Caco-2 (cell line): ENCODE results near the gene LRRC8C. TPM values are rescaled to one million over a fixed set of nuclear protein-coding genes. Genes with fewer than 3 reads are reported as not detected.

Experiments used
- BruUV-seq: library from RNA; stranded (reverse); fragments of 400-500 nt; replicated peaks from 2 replicates; lab custom pipeline; 2021; lab: Mats Ljungman, UMichigan
- CTCF ChIA-PET: fragments of 300-600 bp; sonication (Branson Sonifier 250); formaldehyde crosslinking; loops from one replicate; lab custom pipeline; 2022; ENCODE audit warnings: antibody characterized with exemption; lab: Charles Lee
- POLR2A ChIA-PET: fragments of 300-600 bp; sonication (Branson Sonifier 250); formaldehyde crosslinking; loops from one replicate; lab custom pipeline; 2022; ENCODE audit warnings: antibody characterized with exemption; lab: Charles Lee
- DNase-seq, 2 experiments: peaks; one replicate each; pipeline versions ENCODE4 v3.0.0 to v3.0.0-alpha.2; 2020 to 2022
- H3K27me3 ChIP-seq: replicated peaks from 2 replicates; pipeline ENCODE4 v1.6.0; 2011; ENCODE audit warnings: low read length; ENCODE audit not compliant: control insufficient read depth, insufficient read depth
- H3K36me3 ChIP-seq: 2 replicates; pipeline ENCODE4 v1.5.1; 2011; ENCODE audit warnings: low read length; ENCODE audit not compliant: control insufficient read depth, insufficient read depth
- H3K4me1 ChIP-seq: fragments of 250-450 bp; sonication (Bioruptor Pico); 2 replicates; pipeline ENCODE4 v1.5.1; 2020; ENCODE audit warnings: mild to moderate bottlenecking
- H3K4me3 ChIP-seq: 2 replicates; pipeline ENCODE4 v1.5.1; 2011; ENCODE audit warnings: low read depth, mild to moderate bottlenecking, control low read depth, low read length
- H3K9me3 ChIP-seq: fragments of 250-450 bp; sonication (Bioruptor Pico); 2 replicates; pipeline ENCODE4 v1.5.1; 2020; ENCODE audit warnings: mild to moderate bottlenecking, moderate library complexity
- H3K27ac Mint-ChIP-seq: one replicate; pipeline ENCODE4 v1.8.0; 2022; ENCODE audit warnings: mixed read lengths; ENCODE audit not compliant: unreplicated experiment
- H3K27me3 Mint-ChIP-seq: one replicate; pipeline ENCODE4 v1.8.0; 2022; ENCODE audit warnings: mixed read lengths; ENCODE audit not compliant: insufficient read depth, unreplicated experiment
- H3K36me3 Mint-ChIP-seq: one replicate; pipeline ENCODE4 v1.8.0; 2022; ENCODE audit warnings: mild to moderate bottlenecking, mixed read lengths; ENCODE audit not compliant: insufficient read depth, unreplicated experiment
- H3K4me1 Mint-ChIP-seq: one replicate; pipeline ENCODE4 v1.8.0; 2022; ENCODE audit warnings: low read depth, mixed read lengths; ENCODE audit not compliant: unreplicated experiment
- H3K4me3 Mint-ChIP-seq: one replicate; pipeline ENCODE4 v1.8.0; 2022; ENCODE audit warnings: mild to moderate bottlenecking, moderate library complexity, mixed read lengths; ENCODE audit not compliant: unreplicated experiment
- H3K9me3 Mint-ChIP-seq: one replicate; pipeline ENCODE4 v1.8.0; 2022; ENCODE audit warnings: mixed read lengths; ENCODE audit not compliant: unreplicated experiment
- CTCF ChIP-seq, 2 experiments: fragments of 200-600 bp in 1 of 2; IDR thresholded peaks; 1 replicate in 1 of 2; 2 replicates in 1 of 2; pipeline versions ENCODE4 v1.5.1 to v1.8.0; 2011 to 2022; ENCODE audit warnings: antibody characterized with exemption in 1 of 2, control low read depth in 1 of 2, inconsistent platforms in 1 of 2, low read depth in 1 of 2, low read length in 1 of 2, mild to moderate bottlenecking in 1 of 2, moderate library complexity in 1 of 2; ENCODE audit not compliant: insufficient read depth in 1 of 2, severe bottlenecking in 1 of 2, unreplicated experiment in 1 of 2
- intact Hi-C: fragments of 100-400 bp; cut with micrococcal nuclease; formaldehyde crosslinking; loops from one replicate; pipeline ENCODE4 v1.10.0; 2022; ENCODE audit not compliant: unreplicated experiment
- total RNA-seq: library from RNA; stranded (reverse); gene quantifications from 2 replicates; pipeline ENCODE4 v1.2.3, GENCODE V29; 2022

The LRRC8C gene
- total RNA-seq, 1 experiment from 2014 or later = 0.11 TPM

GRCh38 chr1:89715677-89716076, 82.8 kb downstream of the LRRC8C start:
- Mint-ChIP-seq H3K27ac (no peak overlapping the region), H3K4me3 (no peak overlapping the region), H3K4me1 (no peaks in the 10 kb centered on the region), H3K9me3 (no peaks in the 10 kb centered on the region), H3K27me3 (peaks cover 8% of the 10 kb centered on the region), H3K36me3 (no peaks in the 10 kb centered on the region)
- intact Hi-C loops = no loop called here
- Histone ChIP-seq H3K4me1 (no peaks in the 10 kb centered on the region), H3K36me3 (no peaks in the 10 kb centered on the region), H3K9me3 (no peaks in the 10 kb centered on the region), H3K27me3 (no peaks in the 10 kb centered on the region), H3K4me3 (no peak overlapping the region)
- no TSS peak for BruUV-seq
- DNase-seq = no peak
- TF ChIP-seq CTCF (IDR thresholded peaks at IDR 0.05; ENCODE audit: insufficient read depth in 1 of 2, low read depth in 1 of 2, low read length in 1 of 2, severe bottlenecking in 1 of 2, unreplicated experiment in 1 of 2) = no peak
- POLR2A ChIA-PET = no interaction called here
- CTCF ChIA-PET = no interaction called here

GRCh38 chr1:89719502-89720306, 86.8 kb downstream of the LRRC8C start:
- ChIA-PET CTCF (no interaction called here), POLR2A (no interaction called here)
- Mint-ChIP-seq H3K9me3 (no peaks in the 10 kb centered on the region), H3K27me3 (peaks cover 10% of the 10 kb centered on the region), H3K4me3 (no peak overlapping the region), H3K27ac (no peak overlapping the region), H3K4me1 (no peaks in the 10 kb centered on the region), H3K36me3 (no peaks in the 10 kb centered on the region)
- H3K9me3 ChIP-seq = no peaks in the 10 kb centered on the region
- H3K36me3 ChIP-seq = no peaks in the 10 kb centered on the region
- DNase-seq = no peak
- no peaks in the 10 kb centered on the region for H3K27me3 ChIP-seq
- no peaks in the 10 kb centered on the region for H3K4me1 ChIP-seq
- TF ChIP-seq CTCF (IDR thresholded peaks at IDR 0.05; ENCODE audit: insufficient read depth in 1 of 2, low read depth in 1 of 2, low read length in 1 of 2, severe bottlenecking in 1 of 2, unreplicated experiment in 1 of 2) = no peak
- no peak overlapping the region for H3K4me3 ChIP-seq
- intact Hi-C loops = no loop called here
- no TSS peak for BruUV-seq

GRCh38 chr1:89720839-89721238, 87.9 kb downstream of the LRRC8C start:
- Mint-ChIP-seq H3K4me3 (no peak overlapping the region), H3K36me3 (no peaks in the 10 kb centered on the region), H3K9me3 (no peaks in the 10 kb centered on the region), H3K4me1 (no peaks in the 10 kb centered on the region), H3K27me3 (peaks cover 9% of the 10 kb centered on the region), H3K27ac (no peak overlapping the region)
- intact Hi-C loops = no loop called here
- BruUV-seq = no TSS peak
- Histone ChIP-seq H3K4me1 (no peaks in the 10 kb centered on the region), H3K27me3 (no peaks in the 10 kb centered on the region), H3K36me3 (no peaks in the 10 kb centered on the region), H3K4me3 (no peak overlapping the region), H3K9me3 (no peaks in the 10 kb centered on the region)
- no peak for DNase-seq
- ChIA-PET CTCF (no interaction called here), POLR2A (no interaction called here)
- TF ChIP-seq CTCF (IDR thresholded peaks at IDR 0.05; ENCODE audit: insufficient read depth in 1 of 2, low read depth in 1 of 2, low read length in 1 of 2, severe bottlenecking in 1 of 2, unreplicated experiment in 1 of 2) = no peak
